ENCODE results near the gene MIA.
"Not testable (repeated sequence)": the region's sequence is repeated elsewhere in the genome, so short reads cannot be mapped to it uniquely, and the experiment has no call there.

The MIA gene

GRCh38 chr19:40815223-40815622 is 39.9 kb downstream of the MIA start:
- no peak for TF ChIP-seq CTCF (IDR thresholded peaks at IDR 0.05; ENCODE audit: low read depth, low read length)
- no peak overlapping the region for H3K4me3 ChIP-seq (ENCODE audit: low read depth, low read length)

GRCh38 chr19:40818480-40819399 is 43.4 kb downstream of the MIA start:
- peak; percentile 32; the same call in 1 of the 2 replicates for TF ChIP-seq CTCF (IDR thresholded peaks at IDR 0.05; ENCODE audit: low read depth, low read length)
- H3K4me3 ChIP-seq (ENCODE audit: low read depth, low read length) = peak overlapping the region; percentile 35

GRCh38 chr19:40819479-40820234 is 44.3 kb downstream of the MIA start:
- TF ChIP-seq CTCF (IDR thresholded peaks at IDR 0.05; ENCODE audit: low read depth, low read length) = peak; percentile 45

GRCh38 chr19:40822161-40822560 is 46.8 kb downstream of the MIA start:
- H3K4me3 ChIP-seq (ENCODE audit: low read depth, low read length) = no peak overlapping the region
- no peak for TF ChIP-seq CTCF (IDR thresholded peaks at IDR 0.05; ENCODE audit: low read depth, low read length)

More at GRCh38 chr19:40819479-40820234, 44.3 kb downstream of the MIA start:
- H3K4me3 ChIP-seq (ENCODE audit: low read depth, low read length) = not testable (repeated sequence)

- not testable (repeated sequence) for H3K4me3 ChIP-seq (ENCODE audit: low read depth, low read length)
Measured at GRCh38 chr19:40822704-40823553, 47.6 kb downstream of the MIA start.

- H3K4me3 ChIP-seq (ENCODE audit: low read depth, low read length) = not testable (repeated sequence)
Measured at GRCh38 chr19:40824916-40825315, 49.6 kb downstream of the MIA start.

GRCh38 chr19:40825460-40826095 is 50.3 kb downstream of the MIA start:
- H3K4me3 ChIP-seq (ENCODE audit: low read depth, low read length) = not testable (repeated sequence)

- not testable (repeated sequence) for H3K4me3 ChIP-seq (ENCODE audit: low read depth, low read length)
Measured at GRCh38 chr19:40826312-40826698, 51.0 kb downstream of the MIA start.

GRCh38 chr19:40826699-40827385 is 51.5 kb downstream of the MIA start:
- not testable (repeated sequence) for H3K4me3 ChIP-seq (ENCODE audit: low read depth, low read length)
